GM21423 (cell line): ENCODE measurements around the gene ZCCHC14.
"Not testable (repeated sequence)": the region's sequence is repeated elsewhere in the genome, so short reads cannot be mapped to it uniquely, and the experiment has no call there.

Experiments
- ATAC-seq: cut with Tn5 transposase; IDR thresholded peaks from one replicate; pipeline ENCODE4 v1.9.1; 2021; ENCODE audit warnings: mild to moderate bottlenecking, moderate library complexity; ENCODE audit not compliant: unreplicated experiment

The ZCCHC14 gene

GRCh38 chr16:87388818-87389134, 104.0 kb downstream of the ZCCHC14 start:
- ATAC-seq: no peak

DNA sequence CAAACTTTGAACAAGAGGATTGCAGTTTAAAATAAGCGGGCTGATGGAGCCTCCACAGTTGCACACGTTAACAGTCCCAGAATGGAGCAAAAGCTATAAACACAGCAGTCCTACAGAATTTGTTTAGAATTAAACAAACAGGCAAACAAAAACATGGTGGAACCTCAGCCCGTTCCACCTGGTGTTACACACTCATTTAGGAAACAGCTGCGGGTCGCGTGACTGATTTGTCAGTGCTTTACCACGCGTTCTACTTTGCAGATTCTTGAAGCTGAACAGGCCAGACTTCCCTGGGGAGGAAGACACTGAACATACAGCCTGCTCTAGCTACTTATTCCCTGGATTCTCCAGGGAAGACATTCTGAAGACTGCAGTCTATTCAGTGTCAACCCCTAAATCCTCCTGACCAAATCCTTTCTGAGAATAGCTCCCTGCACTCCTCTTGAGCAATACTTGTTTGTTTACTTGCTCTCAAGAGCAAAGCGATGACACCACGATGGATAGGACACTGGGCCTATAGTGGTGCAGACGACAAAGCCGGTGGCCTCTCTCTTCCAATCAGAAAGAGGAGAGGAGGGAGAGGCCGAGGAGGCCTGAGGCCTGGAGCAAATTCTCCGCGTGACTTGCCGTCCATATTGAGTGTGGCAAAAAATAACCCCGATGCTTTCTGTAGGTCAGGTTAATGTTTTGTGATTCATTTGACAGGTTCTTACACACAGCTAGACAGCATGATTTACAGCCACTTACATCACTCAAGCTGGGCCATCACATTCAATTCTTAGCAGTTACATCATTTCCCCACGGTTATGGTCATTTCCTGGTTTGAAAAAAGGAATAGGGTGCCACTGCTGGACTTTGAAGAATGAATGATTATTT, 104.6 kb downstream of the ZCCHC14 start:
- peak; percentile 52 for ATAC-seq

- not testable (repeated sequence) for ATAC-seq
Observed at GRCh38 chr16:87384875-87385167, 108.0 kb downstream of the ZCCHC14 start.

GRCh38 chr16:87384162-87384874, 108.5 kb downstream of the ZCCHC14 start:
- ATAC-seq: peak; percentile 2

DNA sequence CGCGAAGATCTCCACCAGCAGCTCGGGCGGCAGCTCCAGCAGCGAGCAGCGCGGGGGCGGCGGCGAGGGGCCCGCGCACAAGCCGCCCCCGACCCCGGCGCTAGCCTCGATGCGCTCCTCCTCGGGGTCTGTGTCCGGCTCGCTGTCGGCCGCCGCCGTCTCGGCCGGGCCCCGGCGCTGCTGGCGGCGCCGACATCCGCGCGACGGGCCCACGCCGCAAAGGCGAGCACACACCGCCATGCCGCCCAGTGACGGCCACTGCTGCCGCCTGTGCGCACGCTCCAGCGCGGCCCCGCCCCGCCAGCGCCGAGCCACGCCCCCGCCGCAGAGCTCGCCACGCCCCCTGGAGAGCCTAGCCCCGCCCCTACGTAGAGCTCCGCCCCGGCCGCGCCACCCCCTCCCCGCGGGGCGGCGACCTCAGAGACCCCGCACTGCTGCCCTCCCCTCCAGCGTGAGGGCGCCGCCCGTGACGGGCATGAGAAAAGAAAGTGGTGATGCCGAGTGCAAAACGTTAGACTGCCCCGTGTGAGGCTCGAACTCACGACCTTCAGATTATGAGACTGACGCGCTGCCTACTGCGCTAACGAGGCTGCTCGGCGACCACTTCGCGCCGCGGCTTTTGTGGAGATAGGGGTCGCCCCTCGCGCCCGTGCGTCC, 109.2 kb downstream of the ZCCHC14 start, which contains the start of gene FBXO31:
Gene FBXO31, minus strand, starts transcription at position 272 of the 657 bp plus-strand sequence. Its CDS starts 32 bp downstream, at position 240.
- peak; percentile 38 for ATAC-seq

- no peak for ATAC-seq
Observed at GRCh38 chr16:87382023-87382785, 110.6 kb downstream of the ZCCHC14 start.

- no peak for ATAC-seq
Observed at GRCh38 chr16:87380881-87381280, 111.9 kb downstream of the ZCCHC14 start.

- no peak for ATAC-seq
Observed at GRCh38 chr16:87380403-87380802, 112.4 kb downstream of the ZCCHC14 start.

DNA sequence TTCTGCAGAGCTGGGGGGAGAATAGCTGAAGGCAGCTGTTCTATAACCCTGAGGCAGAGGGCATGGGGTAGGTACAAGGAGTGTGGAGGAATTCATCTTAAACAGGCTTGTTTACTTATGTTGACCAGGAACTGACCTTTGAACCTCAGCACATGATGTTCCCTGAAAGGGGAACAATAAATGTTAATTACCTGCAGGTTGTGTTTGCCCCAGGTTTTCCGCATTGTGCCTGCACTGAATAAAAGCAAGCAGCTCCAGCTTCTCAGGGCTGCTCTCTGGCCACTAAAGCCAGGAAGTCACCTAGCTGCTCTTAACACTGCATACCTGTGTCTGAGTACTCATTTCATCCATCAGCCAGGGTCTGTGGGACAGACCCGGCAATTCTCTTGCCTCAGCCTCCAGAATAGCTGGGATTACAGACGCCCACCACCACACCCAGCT, 113.5 kb downstream of the ZCCHC14 start:
- ATAC-seq: not testable (repeated sequence)

DNA sequence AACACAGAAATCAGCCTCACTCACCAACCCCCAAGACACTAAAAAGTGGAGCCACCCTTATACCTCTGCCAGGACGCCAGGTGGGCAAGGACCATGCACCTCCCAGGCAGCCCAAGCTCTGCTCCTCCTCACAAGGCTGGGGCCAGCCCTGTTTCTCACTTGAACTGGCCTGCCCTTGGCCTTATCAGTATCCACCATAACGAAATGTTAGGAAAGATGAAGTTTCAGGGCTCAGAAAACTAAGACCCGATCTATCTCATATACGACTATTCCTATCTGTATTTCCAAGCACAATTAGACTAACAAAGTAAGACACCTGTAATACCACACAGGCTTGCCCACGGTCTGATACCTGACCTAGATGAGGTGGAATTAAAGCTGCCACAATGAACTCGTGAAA, 116.2 kb downstream of the ZCCHC14 start:
- ATAC-seq: no peak

DNA sequence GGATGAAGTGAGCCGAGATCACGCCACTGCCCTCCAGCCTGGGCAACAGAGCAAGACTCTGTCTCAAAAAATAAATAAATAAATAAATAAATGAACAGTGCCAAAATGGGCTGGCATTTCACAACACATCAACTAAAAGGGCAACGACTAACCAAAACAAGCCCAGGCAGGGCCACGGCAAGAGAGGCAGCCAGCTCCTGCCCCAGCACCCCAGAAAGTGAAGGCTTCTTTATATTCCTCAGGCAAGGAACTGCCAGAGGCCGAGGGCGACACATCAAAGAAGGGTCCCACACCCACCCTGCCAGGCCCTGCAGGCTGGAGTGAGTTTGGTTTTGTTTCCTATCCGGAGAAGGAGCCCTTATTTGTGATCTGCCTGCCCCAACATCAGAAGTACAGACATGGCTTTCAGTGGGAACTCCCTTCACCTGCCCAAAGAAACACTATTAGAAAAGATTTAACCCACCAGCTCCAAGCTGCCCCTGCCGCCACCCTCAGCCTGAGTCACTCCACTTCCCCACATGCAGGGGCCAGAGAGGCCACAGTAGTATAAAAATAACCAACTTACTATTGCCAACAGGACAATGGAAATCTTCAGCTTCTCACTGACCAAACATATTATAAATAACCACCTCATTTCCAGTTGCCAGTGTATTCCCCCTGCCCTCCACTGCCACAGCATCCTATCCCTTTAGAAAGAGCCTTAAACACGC, 117.2 kb downstream of the ZCCHC14 start:
- no peak for ATAC-seq

DNA sequence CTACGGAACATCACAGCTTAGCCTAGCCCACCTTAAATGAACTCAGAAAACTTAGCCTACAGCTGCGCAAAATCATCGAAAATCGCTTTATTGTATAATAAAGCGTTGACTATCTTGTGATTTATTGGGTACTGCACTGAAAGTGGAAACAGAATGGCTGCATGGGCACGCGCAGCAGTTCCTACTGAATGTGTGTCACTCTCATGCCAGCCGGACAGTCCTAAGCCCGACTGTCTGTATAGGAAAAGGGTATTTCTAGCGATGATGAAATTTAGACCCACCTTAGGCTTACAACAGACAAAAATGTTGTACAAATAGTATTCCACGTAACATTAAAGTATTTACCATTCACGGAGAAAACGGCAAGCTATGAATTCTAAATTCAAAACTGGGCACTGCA, 118.5 kb downstream of the ZCCHC14 start:
- no peak for ATAC-seq

- no peak for ATAC-seq
Observed at GRCh38 chr16:87372305-87372704, 120.5 kb downstream of the ZCCHC14 start.

DNA sequence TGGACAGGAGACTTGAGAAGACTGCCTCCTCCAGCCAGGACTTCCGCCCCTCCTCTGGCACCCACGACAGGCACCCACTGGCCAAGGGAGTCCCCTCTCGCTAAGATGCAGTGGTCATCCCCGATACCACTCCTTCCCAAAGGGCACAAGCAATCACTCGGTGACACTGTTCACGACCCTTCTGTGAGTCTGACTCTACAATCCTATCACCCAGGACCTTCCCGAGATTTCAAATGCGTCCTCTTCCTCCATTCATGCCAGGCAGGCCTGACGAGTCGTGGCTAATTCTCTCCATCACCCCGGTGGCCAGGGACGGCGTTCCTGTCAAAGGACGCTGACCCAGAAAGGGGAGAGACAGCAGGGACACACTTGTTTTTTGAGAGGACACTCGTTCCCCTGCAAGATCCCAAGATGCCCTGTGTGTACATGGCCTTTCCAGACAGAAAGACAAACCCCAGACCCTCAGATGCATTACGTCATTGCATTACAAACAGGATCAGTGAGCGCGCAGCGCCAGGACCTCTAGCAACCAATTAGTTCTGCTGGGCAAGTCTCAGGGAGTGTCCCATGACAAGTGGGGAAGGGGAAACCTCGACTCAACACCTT, 121.5 kb downstream of the ZCCHC14 start:
- ATAC-seq: no peak

DNA sequence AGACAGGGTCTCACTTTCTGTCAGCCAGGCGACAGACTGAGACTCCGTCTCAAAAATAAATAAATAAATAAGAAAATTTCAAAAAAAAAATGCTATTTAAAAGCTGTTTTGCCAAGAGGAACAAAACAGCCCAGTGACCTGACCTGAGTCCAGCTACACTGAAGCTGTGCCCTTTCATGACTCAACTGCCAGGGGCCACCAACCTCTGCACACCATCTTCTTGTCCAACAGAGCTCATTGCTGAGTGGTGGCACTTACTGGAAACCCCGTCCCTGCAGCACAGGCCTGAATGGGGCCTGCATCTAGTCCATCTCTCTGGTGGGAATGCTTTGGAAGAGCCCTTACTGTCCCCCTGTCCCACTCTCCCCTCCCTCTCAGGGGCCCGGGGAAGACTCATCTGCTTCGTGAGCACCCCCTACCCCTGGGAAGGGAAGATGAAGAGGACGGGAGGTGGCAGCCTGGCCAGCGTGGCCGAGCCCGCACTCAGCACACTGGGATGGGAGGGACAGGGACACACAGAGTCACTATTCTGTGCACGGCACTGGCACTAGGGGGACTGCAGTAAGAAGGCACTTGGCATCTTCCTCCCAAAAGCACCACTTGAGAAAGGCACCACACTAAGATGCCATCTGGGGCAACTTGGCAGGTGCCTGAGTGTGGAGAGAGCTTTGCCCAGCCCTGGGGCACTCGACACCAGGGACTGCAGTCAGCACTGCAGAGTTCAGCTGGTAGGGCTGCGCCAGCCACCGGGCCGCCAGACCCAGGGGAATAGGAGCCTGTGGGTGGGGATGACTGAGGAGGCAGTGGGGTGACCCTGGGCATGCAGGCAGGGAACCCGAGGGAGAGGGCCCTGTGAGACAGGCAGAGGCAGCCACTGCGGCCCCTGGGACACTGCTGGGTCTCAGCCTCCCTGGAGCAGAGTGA, 122.8 kb downstream of the ZCCHC14 start:
- ATAC-seq: no peak

GRCh38 chr16:87369117-87369765, 123.6 kb downstream of the ZCCHC14 start:
- no peak for ATAC-seq

- no peak for ATAC-seq
Observed at GRCh38 chr16:87368029-87368770, 124.6 kb downstream of the ZCCHC14 start.

- ATAC-seq: no peak
Observed at GRCh38 chr16:87367529-87367928, 125.3 kb downstream of the ZCCHC14 start.
